DND-41 (cell line): ENCODE measurements around the gene EOGT.

Experiments used
- ATAC-seq: fragments of 200-7000 bp; cut with Tn5 transposase; 3 replicates; pipeline ENCODE4 v1.9.1; 2021; ENCODE audit warnings: low read depth; ENCODE audit not compliant: insufficient read depth
- DNase-seq: peaks from one replicate; pipeline ENCODE4 v3.0.0-alpha.2; 2020
- H2AFZ ChIP-seq: 2 replicates; pipeline ENCODE4 v1.6.0; 2012; ENCODE audit warnings: low read depth, low read length
- H3K27ac ChIP-seq: 2 replicates; pipeline ENCODE4 v1.5.1; 2012; ENCODE audit warnings: low read length, inconsistent platforms
- H3K27me3 ChIP-seq: fragments of 200-600 bp; sonication (generic); 2 replicates; pipeline ENCODE4 v1.6.0; 2012; ENCODE audit warnings: low read length, mild to moderate bottlenecking, inconsistent platforms; ENCODE audit not compliant: insufficient read depth, poor library complexity
- H3K36me3 ChIP-seq: 2 replicates; pipeline ENCODE4 v1.5.1; 2012; ENCODE audit warnings: low read length, inconsistent platforms; ENCODE audit not compliant: insufficient read depth
- H3K4me1 ChIP-seq: 2 replicates; pipeline ENCODE4 v1.5.1; 2012; ENCODE audit warnings: mild to moderate bottlenecking, low read length; ENCODE audit not compliant: insufficient read depth
- H3K4me2 ChIP-seq: 2 replicates; pipeline ENCODE4 v1.6.0; 2012; ENCODE audit warnings: mild to moderate bottlenecking, moderate library complexity, low read length, inconsistent platforms; ENCODE audit not compliant: insufficient read depth
- H3K4me3 ChIP-seq, 2 experiments: fragments of 200-600 bp in 1 of 2; shearing (Covaris generic) in 1 of 2; 2 replicates each; pipeline ENCODE4 v1.5.1; 2012 to 2016; ENCODE audit warnings: inconsistent platforms in 2 of 2, low read length in 2 of 2, mild to moderate bottlenecking in 2 of 2, low read depth in 1 of 2, moderate library complexity in 1 of 2
- H3K79me2 ChIP-seq: 2 replicates; pipeline ENCODE4 v1.6.0; 2012; ENCODE audit warnings: low read length, inconsistent platforms; ENCODE audit not compliant: insufficient read depth
- H3K9ac ChIP-seq: 2 replicates; pipeline ENCODE4 v1.6.0; 2012; ENCODE audit warnings: low read depth, mild to moderate bottlenecking, inconsistent platforms, low read length, moderate library complexity
- H3K9me3 ChIP-seq: 2 replicates; pipeline ENCODE4 v1.5.1; 2012; ENCODE audit warnings: low read length, moderate library complexity, mild to moderate bottlenecking, inconsistent platforms; ENCODE audit not compliant: insufficient read depth, severe bottlenecking
- H4K20me1 ChIP-seq: 2 replicates; pipeline ENCODE4 v1.6.0; 2012; ENCODE audit warnings: low read length; ENCODE audit not compliant: insufficient read depth
- CTCF ChIP-seq: IDR thresholded peaks from 2 replicates; pipeline ENCODE4 v1.5.1; 2012; ENCODE audit warnings: borderline replicate concordance, low read length, moderate library complexity, mild to moderate bottlenecking; ENCODE audit not compliant: poor library complexity, severe bottlenecking; ENCODE audit errors: extremely low read depth
- EZH2 ChIP-seq: IDR thresholded peaks from 3 replicates; pipeline ENCODE4 v1.6.1; 2012; ENCODE audit warnings: borderline replicate concordance, low read depth, mild to moderate bottlenecking, moderate library complexity, low read length, inconsistent platforms; ENCODE audit not compliant: severe bottlenecking

EOGT gene

GRCh38 chr3:68972358-68972979 lies 41.0 kb downstream of the EOGT start:
- H3K9me3 ChIP-seq = no peaks in the 10 kb centered on the region
- H2AFZ ChIP-seq = no peak overlapping the region
- peaks cover 19% of the 10 kb centered on the region for H3K27me3 ChIP-seq
- no peak overlapping the region for H3K4me2 ChIP-seq
- no peaks in the 10 kb centered on the region for H3K4me1 ChIP-seq
- TF ChIP-seq CTCF = peak; percentile 90
- no peak for TF ChIP-seq EZH2
- no peaks in the 10 kb centered on the region for H3K36me3 ChIP-seq
- DNase-seq (peak; percentile 63), ATAC-seq (peak; percentile 98)
- no peak overlapping the region for H3K4me3 ChIP-seq
- H4K20me1 ChIP-seq = peaks cover 3% of the 10 kb centered on the region; the same call in 1 of the 2 replicates
- H3K79me2 ChIP-seq = no peaks in the 10 kb centered on the region
- H3K27ac ChIP-seq = no peak overlapping the region
- H3K9ac ChIP-seq = no peak overlapping the region

DNA sequence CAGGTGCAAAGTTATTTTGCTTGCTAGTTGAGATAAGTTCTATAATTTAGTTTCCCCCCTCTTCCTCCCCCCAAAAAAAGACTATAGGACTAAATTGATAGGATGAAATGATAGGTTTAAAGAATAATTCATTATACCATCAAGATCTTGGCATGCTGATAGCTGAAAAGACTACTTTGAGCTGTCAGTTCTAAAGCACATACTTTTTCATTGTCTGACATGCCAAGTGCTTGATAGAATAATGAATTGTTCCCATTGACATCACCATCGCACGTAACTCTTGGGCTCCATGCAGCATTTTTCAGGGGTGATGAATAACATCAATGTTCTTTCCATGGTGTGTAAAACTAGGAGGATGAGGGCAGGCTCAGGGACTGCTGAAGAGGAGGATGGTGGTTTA lies 48.8 kb downstream of the EOGT start:
- no peaks in the 10 kb centered on the region for H4K20me1 ChIP-seq
- H3K27ac ChIP-seq = no peak overlapping the region
- no peak overlapping the region for H3K4me2 ChIP-seq
- no peaks in the 10 kb centered on the region for H3K9me3 ChIP-seq
- ATAC-seq (no peak), DNase-seq (no peak)
- no peak overlapping the region for H3K4me3 ChIP-seq
- H3K4me1 ChIP-seq = no peaks in the 10 kb centered on the region
- H2AFZ ChIP-seq = no peak overlapping the region
- H3K79me2 ChIP-seq = no peaks in the 10 kb centered on the region
- no peaks in the 10 kb centered on the region for H3K36me3 ChIP-seq
- H3K27me3 ChIP-seq = peaks cover 27% of the 10 kb centered on the region
- no peak overlapping the region for H3K9ac ChIP-seq
- TF ChIP-seq EZH2 = no peak
- TF ChIP-seq CTCF = no peak

DNA sequence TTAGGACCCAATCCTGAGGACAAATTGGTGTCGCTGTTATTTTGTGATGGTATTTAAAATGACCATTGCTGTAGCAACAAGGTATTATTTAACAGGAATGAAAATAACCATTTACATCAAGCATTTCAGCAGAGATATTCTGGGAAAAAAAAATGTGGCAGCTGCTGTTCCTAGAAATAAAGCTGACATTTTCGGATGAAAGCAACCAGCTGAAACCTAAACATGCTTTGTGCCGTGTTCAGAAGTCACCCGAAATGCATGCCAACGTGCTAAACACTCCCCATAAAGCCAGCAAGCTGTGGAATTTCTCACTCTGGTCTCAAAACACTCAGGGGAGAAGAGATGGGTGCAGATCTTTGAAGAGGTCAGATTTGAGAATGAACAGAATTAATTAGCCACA lies 49.6 kb downstream of the EOGT start:
- H3K27ac ChIP-seq = no peak overlapping the region
- H3K9me3 ChIP-seq = no peaks in the 10 kb centered on the region
- no peak overlapping the region for H3K4me3 ChIP-seq
- no peak overlapping the region for H3K4me2 ChIP-seq
- no peaks in the 10 kb centered on the region for H4K20me1 ChIP-seq
- H3K4me1 ChIP-seq = no peaks in the 10 kb centered on the region
- peaks cover 23% of the 10 kb centered on the region for H3K27me3 ChIP-seq
- TF ChIP-seq CTCF = no peak
- no peak for TF ChIP-seq EZH2
- H2AFZ ChIP-seq = no peak overlapping the region
- H3K79me2 ChIP-seq = no peaks in the 10 kb centered on the region
- ATAC-seq (no peak), DNase-seq (no peak)
- no peaks in the 10 kb centered on the region for H3K36me3 ChIP-seq
- no peak overlapping the region for H3K9ac ChIP-seq
